DOHH2 (cell line): ENCODE measurements around the gene ENTPD3.

Experiments used
- EZH2phosphoT487 ChIP-seq: fragments of 200-600 bp; sonication (generic); IDR thresholded peaks from 2 replicates; pipeline ENCODE4 v1.6.1; 2017; ENCODE audit warnings: borderline replicate concordance, mild to moderate bottlenecking, antibody characterized with exemption, low read length, moderate library complexity, mixed read lengths
- TF ChIP-seq, protein P1 (sequence below): fragments of 200-600 bp; sonication (generic); IDR thresholded peaks from one replicate; pipeline ENCODE4 v1.5.1; 2014; ENCODE audit warnings: antibody characterized with exemption, mild to moderate bottlenecking, low read depth, low read length; ENCODE audit not compliant: poor library complexity, severe bottlenecking

DNA sequence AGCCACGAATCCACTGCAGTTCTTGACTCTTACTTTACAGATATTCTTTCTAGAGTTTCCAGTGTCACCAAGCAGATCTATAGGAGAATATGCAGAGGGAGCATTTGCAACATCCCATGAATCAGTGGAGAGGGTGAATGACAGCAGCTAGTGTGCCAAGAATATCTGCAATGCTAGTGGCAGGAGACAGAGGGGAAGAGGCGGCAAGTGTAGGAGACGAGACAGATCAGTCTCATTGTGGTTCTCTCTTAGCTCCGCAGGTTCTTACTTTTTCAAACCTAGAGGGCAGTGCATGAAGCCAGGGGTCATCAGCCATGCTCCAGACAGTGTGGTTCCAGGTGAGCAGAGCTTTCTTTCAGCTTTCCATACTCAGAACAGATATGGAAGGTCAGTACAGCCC lies 90.7 kb downstream of the ENTPD3 start:
- TF ChIP-seq, protein P1, sequence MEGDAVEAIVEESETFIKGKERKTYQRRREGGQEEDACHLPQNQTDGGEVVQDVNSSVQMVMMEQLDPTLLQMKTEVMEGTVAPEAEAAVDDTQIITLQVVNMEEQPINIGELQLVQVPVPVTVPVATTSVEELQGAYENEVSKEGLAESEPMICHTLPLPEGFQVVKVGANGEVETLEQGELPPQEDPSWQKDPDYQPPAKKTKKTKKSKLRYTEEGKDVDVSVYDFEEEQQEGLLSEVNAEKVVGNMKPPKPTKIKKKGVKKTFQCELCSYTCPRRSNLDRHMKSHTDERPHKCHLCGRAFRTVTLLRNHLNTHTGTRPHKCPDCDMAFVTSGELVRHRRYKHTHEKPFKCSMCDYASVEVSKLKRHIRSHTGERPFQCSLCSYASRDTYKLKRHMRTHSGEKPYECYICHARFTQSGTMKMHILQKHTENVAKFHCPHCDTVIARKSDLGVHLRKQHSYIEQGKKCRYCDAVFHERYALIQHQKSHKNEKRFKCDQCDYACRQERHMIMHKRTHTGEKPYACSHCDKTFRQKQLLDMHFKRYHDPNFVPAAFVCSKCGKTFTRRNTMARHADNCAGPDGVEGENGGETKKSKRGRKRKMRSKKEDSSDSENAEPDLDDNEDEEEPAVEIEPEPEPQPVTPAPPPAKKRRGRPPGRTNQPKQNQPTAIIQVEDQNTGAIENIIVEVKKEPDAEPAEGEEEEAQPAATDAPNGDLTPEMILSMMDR = no peak
- no peak for TF ChIP-seq EZH2phosphoT487
